ENCODE data around the gene PRKG1. TPM values are rescaled to one million over a fixed set of nuclear protein-coding genes. Genes with fewer than 3 reads are reported as not detected.

Gene PRKG1
- total and polyA plus RNA-seq, 12 donors, result 3.8 to 48.1 (median 29.9) TPM

GRCh38 chr10:51227897-51228713, 153.8 kb downstream of the PRKG1 start:
- no peak for TF ChIP-seq CTCF (IDR thresholded peaks at IDR 0.05)
- intact Hi-C loops (cut with DNase I), result no loop called here
- ATAC-seq (peak in 3 of 8 donors; percentile 15 to 51 (median 33)), DNase-seq (no peak)
- WGBS, 2 donors, result 38 to 46% methylated on average over 4 of the region's 4 CpGs
- Histone ChIP-seq H3K27ac (peak overlapping the region in 5 of 10 donors; percentile 27 to 44 (median 35)), H3K27me3 (no peaks in the 10 kb centered on the region), H3K4me3 (no peak overlapping the region), H3K4me1 (peaks cover 0 to 68% (median 27%) of the 10 kb centered on the region in 9 donors), H3K36me3 (no peaks in the 10 kb centered on the region), H3K9me3 (no peaks in the 10 kb centered on the region)

DNA sequence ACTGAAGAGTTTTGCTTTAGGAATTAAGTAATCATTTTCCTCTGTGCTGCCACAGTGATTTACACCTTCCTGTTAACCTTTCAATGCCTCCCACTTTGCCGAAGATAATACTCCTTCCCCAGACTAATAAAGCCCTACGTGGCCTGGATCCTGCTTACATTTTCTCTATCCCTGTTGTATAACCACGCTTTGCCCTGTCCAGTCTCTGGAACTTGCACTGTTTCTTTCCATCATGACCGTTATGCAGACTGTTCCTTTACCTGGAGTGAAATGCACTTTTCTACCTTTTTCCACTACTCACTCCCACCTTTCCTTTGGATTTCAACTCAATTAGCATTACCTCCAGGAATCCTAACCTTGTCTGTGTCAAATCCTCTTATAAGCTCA, 154.4 kb downstream of the PRKG1 start:
- no peaks in the 10 kb centered on the region for H3K36me3 ChIP-seq
- 64 to 66% methylated on average over 4 of the region's 4 CpGs for WGBS, 2 donors
- no peaks in the 10 kb centered on the region for H3K27me3 ChIP-seq
- TF ChIP-seq CTCF (IDR thresholded peaks at IDR 0.05), result no peak
- ATAC-seq (no peak), DNase-seq (no peak)
- H3K9me3 ChIP-seq, result no peaks in the 10 kb centered on the region
- intact Hi-C loops (cut with DNase I), result no loop called here
- peaks cover 0 to 67% (median 25%) of the 10 kb centered on the region in 9 donors for H3K4me1 ChIP-seq
- H3K4me3 ChIP-seq, result no peak overlapping the region
- peak overlapping the region in 4 of 10 donors; percentile 28 to 44 (median 32) for H3K27ac ChIP-seq

DNA sequence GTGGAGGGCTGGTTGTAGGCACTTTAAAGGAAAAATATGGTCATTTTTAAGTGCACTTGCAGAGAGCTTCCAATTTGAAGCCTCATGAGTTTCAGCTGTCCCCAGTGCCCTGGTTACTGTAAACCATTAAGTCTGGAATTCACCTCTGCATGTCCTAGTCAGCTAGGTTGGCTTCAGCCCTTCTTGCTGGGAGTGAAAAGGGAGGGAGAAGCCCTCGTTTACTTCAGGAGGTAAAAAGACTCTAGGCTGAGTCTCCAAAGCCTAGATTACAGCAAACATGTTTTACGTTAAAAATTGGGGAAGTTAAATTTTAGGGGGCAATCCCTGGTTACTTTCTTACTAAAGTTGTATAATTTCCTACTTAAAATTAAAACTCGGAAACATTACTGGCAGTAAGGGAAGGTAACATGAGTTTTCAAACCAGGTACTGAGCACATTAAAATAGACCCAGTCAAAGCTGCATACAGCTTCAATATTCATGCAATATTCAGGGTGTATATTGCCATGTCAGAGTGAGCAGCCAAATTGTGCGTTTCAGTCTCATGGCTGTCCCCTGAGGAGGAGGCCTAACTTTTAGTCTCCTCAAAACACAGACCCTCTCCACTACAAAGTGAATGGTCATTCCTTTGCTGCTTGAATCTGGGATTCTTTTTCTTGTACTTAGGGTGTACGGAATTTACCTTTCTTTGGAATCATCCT, 156.7 kb downstream of the PRKG1 start:
- WGBS, 2 donors, result 65 to 67% methylated on average over 5 of the region's 5 CpGs
- DNase-seq (no peak), ATAC-seq (peak in 6 of 8 donors; percentile 63 to 86 (median 80))
- Histone ChIP-seq H3K4me1 (peaks cover 0 to 60% (median 21%) of the 10 kb centered on the region in 9 donors), H3K9me3 (no peaks in the 10 kb centered on the region), H3K27me3 (no peaks in the 10 kb centered on the region), H3K36me3 (no peaks in the 10 kb centered on the region), H3K4me3 (no peak overlapping the region), H3K27ac (peak overlapping the region in 9 of 10 donors; percentile 4 to 68 (median 41))
- TF ChIP-seq CTCF (IDR thresholded peaks at IDR 0.05), result no peak
- intact Hi-C loops (cut with DNase I), result loop anchor here in 2 of 10 donors (5.0 to 10.0 kb wide), 3 partner anchors 139 to 194 kb away; partner anchors contain the start of gene PRKG1 (in 1 of the 2)

GRCh38 chr10:51231754-51232153, 157.5 kb downstream of the PRKG1 start:
- peaks cover 0 to 64% (median 21%) of the 10 kb centered on the region in 9 donors for H3K4me1 ChIP-seq
- 17 to 26% methylated on average over 1 of the region's 1 CpG for WGBS, 2 donors
- no peak for TF ChIP-seq CTCF (IDR thresholded peaks at IDR 0.05)
- H3K27me3 ChIP-seq, result no peaks in the 10 kb centered on the region
- H3K36me3 ChIP-seq, result no peaks in the 10 kb centered on the region
- ATAC-seq (peak in 1 of 8 donors; percentile 35), DNase-seq (no peak)
- H3K4me3 ChIP-seq, result no peak overlapping the region
- H3K9me3 ChIP-seq, result no peaks in the 10 kb centered on the region
- peak overlapping the region in 8 of 10 donors; percentile 2 to 68 (median 42) for H3K27ac ChIP-seq
- intact Hi-C loops (cut with DNase I), result loop anchor here in 2 of 10 donors (5.0 to 10.0 kb wide), 3 partner anchors 139 to 193 kb away; partner anchors contain the start of gene PRKG1 (in 1 of the 2)
